SU-DHL-6 (cell line): ENCODE data around the gene MLIP.

ENCODE experiments used
- CTCF ChIP-seq: fragments of 200-600 bp; sonication (generic); IDR thresholded peaks from one replicate; pipeline ENCODE4 v1.5.1; 2017; ENCODE audit warnings: antibody characterized with exemption, mild to moderate bottlenecking, low read length, moderate library complexity; ENCODE audit not compliant: insufficient read depth, poor library complexity, severe bottlenecking
- EZH2phosphoT487 ChIP-seq: fragments of 200-600 bp; sonication (generic), shearing (Covaris generic); conservative IDR thresholded peaks from 2 replicates; pipeline ENCODE4 v1.6.1; 2018; ENCODE audit warnings: mild to moderate bottlenecking, antibody characterized with exemption, low read length, moderate library complexity, mixed read lengths

GRCh38 chr6:54195637-54196036 lies 84.4 kb downstream of the MLIP start:
- TF ChIP-seq CTCF = no peak
- TF ChIP-seq EZH2phosphoT487 = no peak
